ENCODE data around the gene LRFN2.

DNA sequence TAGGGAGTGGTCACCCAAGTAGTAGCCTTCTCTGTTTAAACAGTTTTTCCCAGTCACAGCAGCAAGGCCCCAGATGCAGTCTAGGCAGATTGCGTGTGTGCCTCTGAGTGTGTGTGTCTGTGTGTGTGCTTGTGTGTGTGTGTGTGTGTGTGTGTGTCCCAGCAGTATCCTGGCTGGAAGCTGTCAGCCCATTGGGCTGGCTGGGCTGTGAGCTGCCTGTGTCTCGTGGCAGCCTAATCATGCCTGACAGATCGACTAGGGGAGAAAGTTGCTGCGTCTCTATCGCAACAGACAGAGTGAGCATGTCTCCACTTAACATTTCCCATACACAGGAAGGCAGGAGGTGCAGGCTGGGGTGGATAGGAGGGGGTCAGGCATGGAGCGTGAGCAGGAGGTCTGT lies 42.9 kb upstream of the LRFN2 start:
- TF ChIP-seq, protein P1, sequence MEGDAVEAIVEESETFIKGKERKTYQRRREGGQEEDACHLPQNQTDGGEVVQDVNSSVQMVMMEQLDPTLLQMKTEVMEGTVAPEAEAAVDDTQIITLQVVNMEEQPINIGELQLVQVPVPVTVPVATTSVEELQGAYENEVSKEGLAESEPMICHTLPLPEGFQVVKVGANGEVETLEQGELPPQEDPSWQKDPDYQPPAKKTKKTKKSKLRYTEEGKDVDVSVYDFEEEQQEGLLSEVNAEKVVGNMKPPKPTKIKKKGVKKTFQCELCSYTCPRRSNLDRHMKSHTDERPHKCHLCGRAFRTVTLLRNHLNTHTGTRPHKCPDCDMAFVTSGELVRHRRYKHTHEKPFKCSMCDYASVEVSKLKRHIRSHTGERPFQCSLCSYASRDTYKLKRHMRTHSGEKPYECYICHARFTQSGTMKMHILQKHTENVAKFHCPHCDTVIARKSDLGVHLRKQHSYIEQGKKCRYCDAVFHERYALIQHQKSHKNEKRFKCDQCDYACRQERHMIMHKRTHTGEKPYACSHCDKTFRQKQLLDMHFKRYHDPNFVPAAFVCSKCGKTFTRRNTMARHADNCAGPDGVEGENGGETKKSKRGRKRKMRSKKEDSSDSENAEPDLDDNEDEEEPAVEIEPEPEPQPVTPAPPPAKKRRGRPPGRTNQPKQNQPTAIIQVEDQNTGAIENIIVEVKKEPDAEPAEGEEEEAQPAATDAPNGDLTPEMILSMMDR (IDR thresholded peaks at IDR 0.05) = no peak
- TF ChIP-seq POLR2A (IDR thresholded peaks at IDR 0.05) = no peak
